22Rv1 (cell line): ENCODE measurements around the gene DBN1.

ENCODE experiments used
- ZFX ChIP-seq: fragments of 450-650 bp; IDR thresholded peaks from 2 replicates; pipeline ENCODE4 v1.6.1; 2017; ENCODE audit warnings: antibody characterized with exemption, borderline replicate concordance
- TF ChIP-seq, protein P1 (sequence below): fragments of 450-650 bp; IDR thresholded peaks from 2 replicates; pipeline ENCODE4 v1.5.1; 2017; ENCODE audit warnings: mild to moderate bottlenecking

DNA sequence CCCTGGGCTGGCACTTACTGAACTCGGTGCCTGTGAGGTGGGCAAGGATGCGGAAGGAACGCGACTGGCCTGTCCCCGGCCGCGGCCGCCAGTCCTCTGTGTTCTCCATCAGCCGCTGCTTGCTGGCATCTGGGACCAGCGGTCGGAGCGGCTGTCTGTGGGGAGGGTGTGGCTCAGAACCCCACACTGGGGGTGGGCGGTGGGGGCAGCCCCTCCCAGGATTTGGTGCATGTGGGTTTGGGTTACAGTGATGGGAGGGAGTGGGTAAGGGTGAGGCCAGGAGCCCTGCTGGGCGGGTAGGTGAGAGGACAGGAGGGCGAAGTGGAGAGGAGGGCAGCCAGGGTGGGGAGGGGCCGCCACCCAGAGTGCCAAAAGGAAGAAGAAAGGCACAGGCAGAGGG, 17.6 kb upstream of the DBN1 start:
- TF ChIP-seq, protein P1, sequence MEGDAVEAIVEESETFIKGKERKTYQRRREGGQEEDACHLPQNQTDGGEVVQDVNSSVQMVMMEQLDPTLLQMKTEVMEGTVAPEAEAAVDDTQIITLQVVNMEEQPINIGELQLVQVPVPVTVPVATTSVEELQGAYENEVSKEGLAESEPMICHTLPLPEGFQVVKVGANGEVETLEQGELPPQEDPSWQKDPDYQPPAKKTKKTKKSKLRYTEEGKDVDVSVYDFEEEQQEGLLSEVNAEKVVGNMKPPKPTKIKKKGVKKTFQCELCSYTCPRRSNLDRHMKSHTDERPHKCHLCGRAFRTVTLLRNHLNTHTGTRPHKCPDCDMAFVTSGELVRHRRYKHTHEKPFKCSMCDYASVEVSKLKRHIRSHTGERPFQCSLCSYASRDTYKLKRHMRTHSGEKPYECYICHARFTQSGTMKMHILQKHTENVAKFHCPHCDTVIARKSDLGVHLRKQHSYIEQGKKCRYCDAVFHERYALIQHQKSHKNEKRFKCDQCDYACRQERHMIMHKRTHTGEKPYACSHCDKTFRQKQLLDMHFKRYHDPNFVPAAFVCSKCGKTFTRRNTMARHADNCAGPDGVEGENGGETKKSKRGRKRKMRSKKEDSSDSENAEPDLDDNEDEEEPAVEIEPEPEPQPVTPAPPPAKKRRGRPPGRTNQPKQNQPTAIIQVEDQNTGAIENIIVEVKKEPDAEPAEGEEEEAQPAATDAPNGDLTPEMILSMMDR = no peak
- no peak for TF ChIP-seq ZFX
